GM23248 (cell line): ENCODE results near the gene CLEC18B.

Source experiments
- EZH2 ChIP-seq: fragments of 200-600 bp; sonication (generic); IDR thresholded peaks from 2 replicates; pipeline ENCODE4 v1.6.1; 2018; ENCODE audit warnings: antibody characterized with exemption, mild to moderate bottlenecking; ENCODE audit not compliant: insufficient read depth, poor library complexity, severe bottlenecking
- EZH2phosphoT487 ChIP-seq: fragments of 200-600 bp; sonication (generic); IDR thresholded peaks from 2 replicates; pipeline ENCODE4 v1.6.1; 2018; ENCODE audit warnings: antibody characterized with exemption, moderate library complexity, mild to moderate bottlenecking, low read depth; ENCODE audit not compliant: insufficient read depth

- TF ChIP-seq EZH2 (no peak), EZH2phosphoT487 (no peak)
Observed at GRCh38 chr16:74451951-74452758, 30.9 kb upstream of the CLEC18B start.
